ACHN (cell line): ENCODE measurements around the gene BMP8A.
"Not testable (repeated sequence)": the region's sequence is repeated elsewhere in the genome, so short reads cannot be mapped to it uniquely, and the experiment has no call there.

Experiments used
- DNase-seq: peaks from one replicate; pipeline ENCODE4 v3.0.0-alpha.2; 2015
- in situ Hi-C: cut with HindIII; loops from 2 replicates; pipeline ENCODE4 v1.10.0; 2017; ENCODE audit warnings: low sequenced_read_pairs, low pct_ligation_motif_present, low pct_unique_long_range_greater_than_20kb

BMP8A gene

GRCh38 chr1:39498821-39499220 lies 7.4 kb downstream of the BMP8A start:
- in situ Hi-C loops, DNase-seq: not testable (repeated sequence)

DNA sequence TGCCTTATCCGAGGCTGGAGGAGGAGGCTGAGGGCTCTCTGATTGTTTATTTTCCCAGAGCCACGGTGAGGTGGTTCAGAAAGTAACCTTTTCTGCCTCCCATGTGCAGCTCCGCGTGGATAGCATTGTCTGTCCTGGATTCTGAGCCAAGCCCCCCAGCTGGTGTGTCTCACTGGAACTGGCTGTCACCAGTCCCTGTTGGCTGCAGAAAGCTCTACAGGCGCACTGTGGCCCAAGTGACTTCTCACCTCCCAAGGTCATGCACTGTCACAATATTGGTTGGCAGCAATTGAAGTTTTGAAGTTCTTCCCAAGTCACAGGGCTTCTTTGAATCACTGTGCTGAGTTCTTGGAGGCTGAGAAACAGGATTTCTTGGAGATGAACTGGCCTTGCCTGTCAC lies 8.2 kb downstream of the BMP8A start:
- DNase-seq, result no peak
- in situ Hi-C loops, result no loop called here

DNA sequence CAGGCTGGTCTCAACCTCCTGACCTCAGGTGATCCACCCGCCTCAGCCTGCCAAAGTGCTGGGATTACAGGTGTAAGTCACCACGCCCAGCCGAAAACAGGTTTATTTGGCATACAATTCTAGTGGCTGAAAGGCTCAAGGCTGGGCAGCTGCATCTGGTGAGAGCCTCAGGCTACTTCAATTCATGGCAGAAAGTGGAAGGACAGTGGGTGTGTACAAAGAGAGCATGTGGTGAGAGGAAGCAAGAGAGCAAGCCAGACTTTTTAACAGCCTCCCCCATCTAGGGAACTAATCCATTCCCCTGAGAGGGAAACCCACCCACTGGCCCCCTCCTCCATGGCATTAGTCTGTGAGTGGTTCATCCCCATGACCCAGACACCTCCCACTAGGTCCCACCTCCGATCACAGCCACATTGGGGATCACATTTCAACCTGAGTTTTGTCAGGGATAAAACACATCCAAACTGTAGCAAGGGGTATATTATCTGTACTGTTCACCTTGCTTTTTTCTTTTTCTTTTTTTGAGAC lies 9.5 kb downstream of the BMP8A start:
- DNase-seq, result no peak

DNA sequence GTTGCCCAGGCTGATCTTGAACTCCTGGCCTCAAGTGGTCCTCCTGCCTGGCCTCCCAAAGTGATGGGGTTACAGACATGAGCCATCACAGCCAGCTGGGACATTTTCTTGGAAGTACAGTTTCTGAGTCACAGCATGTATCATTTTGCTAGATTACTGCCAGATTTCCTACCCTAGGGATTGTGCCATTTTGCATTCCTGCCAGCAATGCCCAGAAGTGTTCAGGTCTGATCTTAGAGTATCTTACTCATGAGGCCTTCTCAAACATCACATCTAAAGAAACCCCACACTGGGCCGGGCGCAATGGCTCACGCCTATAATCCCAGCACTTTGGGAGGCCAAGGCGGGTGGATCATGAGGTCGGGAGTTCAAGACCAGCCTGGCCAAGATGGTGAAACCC lies 10.2 kb downstream of the BMP8A start:
- DNase-seq, result no peak
- in situ Hi-C loops, result no loop called here

More for the DNA sequence above, 9.5 kb downstream of the BMP8A start:
- in situ Hi-C loops, result no loop called here

DNA sequence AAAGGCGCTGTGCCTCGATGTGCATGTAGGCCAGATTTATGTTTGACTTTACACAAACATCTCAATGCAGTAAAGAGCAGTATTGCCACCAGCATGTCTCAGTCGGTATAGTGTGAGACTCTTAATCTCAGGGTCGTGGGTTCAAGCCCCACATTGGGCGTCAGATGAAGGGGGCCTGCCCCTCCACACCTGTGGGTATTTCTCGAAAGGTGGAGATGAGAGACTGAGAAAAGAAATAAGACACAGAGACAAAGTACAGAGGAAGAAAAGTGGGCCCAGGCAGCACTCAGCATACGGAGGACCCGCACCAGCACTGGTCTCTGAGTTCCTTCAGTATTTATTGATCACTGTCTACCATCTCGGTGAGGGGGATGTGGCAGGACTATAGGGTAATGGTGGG lies 13.0 kb downstream of the BMP8A start:
- DNase-seq, in situ Hi-C loops: not testable (repeated sequence)

DNA sequence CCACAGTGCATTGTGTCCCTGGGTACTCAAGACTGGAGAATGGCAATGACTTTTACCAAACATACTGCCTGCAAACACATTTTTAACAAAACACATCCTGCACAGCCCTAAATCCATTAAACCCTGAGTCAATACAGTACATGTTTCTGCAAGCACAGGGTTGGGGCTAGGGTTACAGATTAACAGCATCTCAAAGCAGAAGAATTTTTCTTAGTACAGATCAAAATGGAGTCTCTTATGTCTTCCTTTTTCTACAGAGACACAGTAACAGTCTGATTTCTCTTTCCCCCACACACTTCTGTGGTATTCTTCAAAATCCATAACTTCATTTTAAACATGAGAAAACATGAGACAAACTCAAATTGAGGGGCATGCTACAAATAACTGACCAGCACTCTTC lies 13.9 kb downstream of the BMP8A start:
- in situ Hi-C loops, result no loop called here
- no peak for DNase-seq

- DNase-seq, result no peak
- in situ Hi-C loops, result no loop called here
Observed at GRCh38 chr1:39507230-39507928, 15.9 kb downstream of the BMP8A start.

- in situ Hi-C loops, result no loop called here
- no peak for DNase-seq
Observed at GRCh38 chr1:39508266-39508665, 16.8 kb downstream of the BMP8A start.

DNA sequence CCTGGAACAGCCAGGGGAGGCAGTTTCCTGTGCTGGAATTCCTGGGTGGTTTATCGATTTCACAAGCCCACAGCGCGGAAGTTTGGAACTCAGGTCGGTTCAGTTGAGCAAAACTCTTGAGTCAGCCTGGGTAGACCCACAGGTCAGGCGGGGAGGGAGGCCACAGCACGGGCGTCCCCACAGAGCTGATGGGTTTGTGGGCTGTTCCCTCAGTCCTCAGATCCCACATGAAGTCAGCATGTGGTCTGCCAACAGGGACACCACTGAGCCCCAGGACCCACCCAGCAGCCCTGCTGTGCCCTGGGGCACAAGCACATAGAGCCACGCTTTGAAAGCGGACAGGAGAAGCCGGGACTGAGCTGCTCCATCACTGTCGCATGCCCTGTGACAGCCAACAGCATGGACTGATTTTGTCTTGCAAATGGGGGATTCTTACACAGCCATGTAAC lies 17.4 kb downstream of the BMP8A start:
- DNase-seq, result no peak
- in situ Hi-C loops, result no loop called here

DNA sequence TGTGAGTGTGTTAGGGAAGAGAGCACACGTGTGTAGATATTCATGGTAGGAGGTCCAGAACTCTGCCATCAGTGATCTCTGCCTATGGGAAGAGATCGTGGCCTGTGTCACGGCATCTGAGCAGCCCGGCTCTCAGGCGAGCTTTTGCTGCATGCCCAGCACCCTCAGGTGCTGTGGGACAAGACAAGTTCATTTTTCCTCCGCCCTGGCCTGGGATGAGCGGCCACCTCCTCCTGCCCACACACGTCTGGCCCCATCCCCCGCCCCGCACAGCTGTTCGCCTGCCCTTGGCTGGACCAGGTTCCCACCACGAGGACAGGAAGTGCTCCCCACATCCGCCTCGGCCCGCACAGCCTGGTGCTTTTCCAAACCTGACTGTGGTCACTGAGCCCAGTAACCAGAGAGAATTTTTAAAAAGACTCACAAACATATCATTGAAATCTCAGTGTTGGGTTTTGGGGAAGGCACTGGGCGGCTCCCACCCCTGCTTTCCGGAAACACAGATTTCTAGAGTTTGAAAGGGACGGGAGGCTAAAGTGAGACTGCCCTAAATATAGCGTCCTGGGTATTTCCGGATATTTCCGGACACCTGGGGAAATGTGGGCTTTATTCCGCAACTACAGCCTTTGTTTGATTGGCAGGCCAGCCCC lies 18.0 kb downstream of the BMP8A start:
- in situ Hi-C loops, result no loop called here
- no peak for DNase-seq

DNA sequence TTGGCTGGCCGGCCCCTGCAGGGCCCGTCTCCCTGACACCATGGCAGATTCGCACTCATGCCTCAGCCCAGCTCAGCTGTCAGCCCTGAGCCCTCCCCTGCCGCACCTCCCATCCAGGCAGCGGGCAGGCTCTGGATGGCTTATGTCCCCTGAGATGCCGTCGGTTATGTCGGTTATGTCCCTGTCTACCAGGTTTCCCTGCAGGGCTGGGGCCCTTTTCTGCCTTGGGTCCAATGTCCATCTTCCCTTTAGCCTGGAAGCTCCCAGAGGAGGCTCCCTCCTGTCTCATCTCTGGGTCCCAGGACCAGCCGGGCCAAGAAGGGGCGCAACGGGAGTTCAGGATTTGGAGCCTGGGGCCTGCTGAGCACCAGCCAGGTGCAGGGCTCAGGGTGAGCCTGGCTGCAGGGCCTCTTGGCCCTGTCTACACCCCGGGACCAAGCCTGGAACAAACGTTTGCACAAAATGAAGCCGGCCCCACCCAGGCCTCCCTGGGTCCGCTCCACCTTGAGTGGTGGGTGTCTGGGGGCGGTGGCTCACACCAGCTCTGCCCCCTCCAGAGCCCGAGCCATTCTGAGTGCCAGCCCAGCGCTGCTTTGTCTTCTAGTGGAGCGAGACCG lies 19.2 kb downstream of the BMP8A start:
- DNase-seq, in situ Hi-C loops: not testable (repeated sequence)

- in situ Hi-C loops, DNase-seq: not testable (repeated sequence)
Observed at GRCh38 chr1:39511477-39511876, 20.0 kb downstream of the BMP8A start.

GRCh38 chr1:39512234-39512847 lies 20.9 kb downstream of the BMP8A start:
- in situ Hi-C loops, DNase-seq: not testable (repeated sequence)

GRCh38 chr1:39514710-39515124 lies 23.3 kb downstream of the BMP8A start:
- DNase-seq, in situ Hi-C loops: not testable (repeated sequence)

DNA sequence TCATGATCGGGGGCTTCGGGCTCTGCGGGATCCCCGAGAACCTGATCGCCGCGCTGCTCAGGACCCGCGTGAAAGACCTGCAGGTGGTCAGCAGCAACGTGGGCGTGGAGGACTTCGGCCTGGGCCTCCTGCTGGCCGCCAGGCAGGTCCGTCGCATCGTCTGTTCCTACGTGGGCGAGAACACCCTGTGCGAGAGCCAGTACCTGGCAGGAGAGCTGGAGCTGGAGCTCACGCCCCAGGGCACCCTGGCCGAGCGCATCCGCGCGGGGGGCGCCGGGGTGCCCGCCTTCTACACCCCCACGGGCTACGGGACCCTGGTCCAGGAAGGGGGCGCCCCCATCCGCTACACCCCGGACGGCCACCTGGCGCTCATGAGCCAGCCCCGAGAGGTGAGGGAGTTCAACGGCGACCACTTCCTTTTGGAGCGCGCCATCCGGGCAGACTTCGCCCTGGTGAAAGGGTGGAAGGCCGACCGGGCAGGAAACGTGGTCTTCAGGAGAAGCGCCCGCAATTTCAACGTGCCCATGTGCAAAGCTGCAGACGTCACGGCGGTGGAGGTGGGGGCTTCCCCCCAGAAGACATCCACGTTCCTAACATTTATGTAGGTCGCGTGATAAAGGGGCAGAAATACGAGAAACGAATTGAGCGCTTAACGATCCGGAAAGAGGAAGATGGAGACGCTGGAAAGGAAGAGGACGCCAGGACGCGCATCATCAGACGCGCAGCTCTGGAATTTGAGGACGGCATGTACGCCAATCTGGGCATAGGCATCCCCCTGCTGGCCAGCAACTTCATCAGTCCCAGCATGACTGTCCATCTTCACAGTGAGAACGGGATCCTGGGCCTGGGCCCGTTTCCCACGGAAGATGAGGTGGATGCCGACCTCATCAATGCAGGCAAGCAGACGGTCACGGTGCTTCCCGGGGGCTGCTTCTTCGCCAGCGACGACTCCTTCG lies 24.0 kb downstream of the BMP8A start:
- peak; percentile 30 for DNase-seq

GRCh38 chr1:39516841-39517240 lies 25.4 kb downstream of the BMP8A start:
- in situ Hi-C loops, DNase-seq: not testable (repeated sequence)

More for the DNA sequence above, 24.0 kb downstream of the BMP8A start:
- in situ Hi-C loops, result not testable (repeated sequence)

GRCh38 chr1:39517936-39518335 lies 26.5 kb downstream of the BMP8A start:
- DNase-seq, in situ Hi-C loops: not testable (repeated sequence)

GRCh38 chr1:39519376-39519775 lies 27.9 kb downstream of the BMP8A start:
- DNase-seq, in situ Hi-C loops: not testable (repeated sequence)
